NCI-H146 (cell line): ENCODE measurements around the gene PADI3.
"Not testable (repeated sequence)": the region's sequence is repeated elsewhere in the genome, so short reads cannot be mapped to it uniquely, and the experiment has no call there.

Experiments
- DNase-seq: peaks from one replicate; lab custom pipeline; 2025; lab: John Stamatoyannopoulos, UW

The PADI3 gene

DNA sequence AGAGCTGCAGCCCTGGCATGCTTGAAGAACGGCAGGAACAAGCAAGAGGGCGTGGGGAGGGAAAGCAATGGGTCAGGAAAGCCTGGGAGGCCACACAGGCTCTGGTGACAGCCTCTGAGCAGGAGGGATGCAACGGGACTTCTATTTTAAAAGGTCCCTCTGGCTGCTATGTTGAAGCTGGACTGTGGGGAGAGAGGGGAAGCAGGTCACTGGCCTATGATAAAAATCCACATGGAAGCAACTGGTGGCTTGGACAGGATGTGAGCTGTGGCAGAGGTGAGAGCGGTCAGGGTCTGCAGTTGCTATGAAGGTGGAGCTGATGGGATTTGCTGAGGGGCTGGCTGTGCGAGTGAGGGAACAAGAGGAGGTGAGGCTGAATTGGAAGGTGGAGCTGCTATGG lies 32.8 kb upstream of the PADI3 start:
- no peak for DNase-seq

DNA sequence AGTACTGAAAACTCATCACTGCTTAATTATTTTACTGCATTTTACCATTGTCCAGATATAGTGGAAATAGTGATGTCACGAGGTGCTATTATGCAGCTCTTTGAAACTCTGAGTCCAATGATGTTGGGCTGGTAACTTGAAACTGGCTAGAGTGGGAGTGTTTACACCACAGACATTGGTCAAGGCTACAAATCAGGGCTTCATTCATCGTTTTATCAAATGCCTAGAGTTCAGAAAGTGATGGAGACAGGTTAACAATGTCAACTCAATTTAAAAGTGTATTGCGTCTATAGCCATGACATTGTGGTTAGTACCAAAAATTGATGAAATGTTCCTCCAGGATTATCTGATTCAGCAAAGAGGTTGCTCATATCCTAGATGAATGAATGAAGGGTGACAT lies 31.3 kb upstream of the PADI3 start:
- DNase-seq = no peak

DNA sequence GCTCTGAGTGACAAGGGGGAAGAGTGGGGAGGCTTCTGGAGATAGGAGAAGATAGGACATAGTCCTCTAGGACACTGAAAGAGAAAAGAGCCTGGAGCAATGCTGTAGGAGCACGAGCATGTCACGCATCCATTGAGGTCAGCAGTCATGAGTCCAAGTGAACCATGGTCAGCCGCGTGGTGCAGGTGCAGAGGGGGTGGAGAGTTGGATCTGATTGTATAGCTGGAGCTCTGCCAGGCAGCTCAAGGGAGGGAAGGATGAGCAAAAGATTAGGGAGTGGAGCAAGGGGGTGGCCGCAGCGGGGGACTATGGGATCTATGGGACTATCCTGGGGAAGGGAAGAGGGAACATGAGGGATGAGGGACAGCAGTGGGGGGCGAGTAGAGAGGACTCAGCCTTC lies 30.0 kb upstream of the PADI3 start:
- peak; percentile 54 for DNase-seq

DNA sequence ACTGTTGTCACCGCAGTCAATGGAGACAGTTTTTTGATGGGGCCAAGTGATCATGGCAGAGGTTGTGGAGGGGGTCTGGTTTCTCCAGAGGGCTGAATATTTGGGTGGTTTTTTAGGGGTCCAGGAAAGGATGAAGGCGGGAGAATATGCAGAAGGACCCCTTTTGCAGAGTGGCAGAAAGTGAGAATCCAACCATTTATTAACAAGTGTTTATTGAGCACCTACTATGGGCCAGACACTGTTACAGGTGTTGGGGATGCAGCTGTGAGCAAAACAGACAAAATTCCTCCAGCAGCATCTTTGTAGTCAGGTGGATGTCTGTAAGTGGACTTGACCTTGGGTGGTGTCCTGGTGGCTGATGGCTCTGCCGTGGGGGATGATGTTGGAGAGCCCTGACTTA lies 28.6 kb upstream of the PADI3 start:
- no peak for DNase-seq

DNA sequence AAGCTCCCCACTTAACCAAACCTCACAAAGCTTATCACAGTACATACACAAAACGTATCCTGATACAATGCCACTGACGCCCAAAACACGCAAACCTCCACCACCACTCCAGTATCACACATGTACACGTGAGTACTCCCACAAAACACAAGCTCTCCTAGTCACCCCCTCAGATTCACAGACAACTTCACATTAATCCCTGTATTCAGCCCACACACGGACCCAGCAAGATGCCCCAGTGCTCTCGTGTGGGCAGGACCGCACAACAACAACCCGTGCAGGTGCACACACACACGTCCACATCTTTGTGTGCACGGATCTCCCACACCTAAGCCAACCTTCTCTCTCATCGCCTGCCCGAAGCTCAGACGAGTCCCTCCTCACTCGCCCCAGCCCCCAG lies 26.3 kb upstream of the PADI3 start:
- DNase-seq = no peak

DNA sequence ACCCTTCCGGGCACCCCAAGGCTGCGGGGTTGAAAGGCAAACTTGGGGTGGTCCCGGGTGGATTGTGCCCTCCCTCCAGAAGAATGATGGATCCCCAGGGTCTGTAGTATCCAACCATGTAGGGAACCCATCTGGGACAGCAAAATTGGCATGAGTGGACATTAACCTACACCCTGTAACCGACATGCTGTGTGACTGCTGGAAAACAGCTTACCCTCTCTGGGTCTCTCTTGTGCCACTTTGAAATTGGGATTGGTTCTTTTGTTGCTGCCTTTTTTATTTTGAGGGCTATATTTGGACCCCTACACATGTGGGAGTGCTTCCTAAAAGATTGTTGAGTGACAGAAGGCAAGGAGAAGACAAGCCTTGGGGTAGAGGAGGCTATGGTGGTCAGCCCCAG lies 24.5 kb upstream of the PADI3 start:
- no peak for DNase-seq

DNA sequence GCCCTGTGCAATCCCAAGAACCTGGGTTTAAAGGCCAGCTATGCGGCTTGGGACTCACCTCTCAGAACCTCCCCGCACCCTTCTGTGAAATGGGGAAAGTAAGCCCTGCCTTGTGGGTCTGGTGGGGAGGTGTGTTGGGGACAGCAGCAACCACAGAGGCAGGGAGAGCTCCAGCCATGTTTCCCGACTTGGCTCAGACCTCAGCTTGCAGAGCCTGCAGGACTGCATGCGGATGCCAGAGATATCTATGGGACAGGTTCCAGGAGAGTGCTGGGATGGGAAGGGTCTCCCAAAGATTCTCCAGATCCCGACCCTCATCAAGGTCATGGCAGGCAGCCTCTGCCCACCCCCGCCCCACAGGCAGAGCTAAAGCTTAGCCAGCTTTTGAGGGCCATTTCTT lies 23.8 kb upstream of the PADI3 start:
- DNase-seq = no peak

DNA sequence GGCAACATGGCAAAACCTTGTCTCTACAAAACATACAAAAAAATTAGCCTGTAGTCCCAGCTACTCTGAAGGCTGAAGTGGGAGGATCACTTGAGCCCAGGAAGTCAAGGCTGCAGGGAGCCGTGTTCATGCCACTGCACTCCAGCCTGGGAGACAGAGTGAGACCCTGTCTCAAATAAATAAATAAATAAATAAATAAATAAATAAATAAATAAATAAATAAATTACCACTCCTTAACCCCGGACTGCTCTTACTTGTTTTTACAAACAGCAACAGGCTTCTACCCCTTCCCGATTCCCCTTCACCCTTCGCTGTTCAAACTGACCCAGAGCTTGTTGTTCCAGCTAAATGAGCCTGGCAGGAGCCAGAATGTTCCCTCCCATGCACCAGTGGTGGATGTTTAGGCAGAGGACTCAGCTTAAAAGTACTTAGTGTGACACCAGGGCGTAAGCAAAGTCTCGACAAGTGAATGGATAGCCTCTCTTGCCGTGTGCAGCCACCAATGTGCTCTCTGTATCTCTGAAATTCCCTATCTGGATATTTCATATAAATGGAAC lies 21.5 kb upstream of the PADI3 start:
- DNase-seq = no peak

DNA sequence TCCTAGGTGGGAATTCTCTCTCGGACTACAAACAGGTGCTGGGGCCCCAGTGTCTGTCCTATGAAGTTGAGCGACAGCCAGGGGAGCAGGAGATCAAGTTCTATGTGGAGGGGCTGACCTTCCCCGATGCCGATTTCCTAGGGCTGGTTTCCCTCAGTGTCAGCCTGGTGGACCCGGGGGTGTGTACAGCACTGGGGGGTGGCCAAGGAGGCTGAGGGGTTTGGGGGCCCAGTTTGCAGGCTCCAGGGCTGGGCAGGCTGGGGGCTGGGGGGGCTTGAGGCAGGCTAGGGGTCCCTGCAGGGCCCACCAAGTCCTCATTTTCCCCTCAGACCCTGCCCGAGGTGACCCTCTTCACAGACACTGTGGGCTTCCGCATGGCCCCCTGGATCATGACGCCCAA lies 20.3 kb upstream of the PADI3 start:
- no peak for DNase-seq

DNA sequence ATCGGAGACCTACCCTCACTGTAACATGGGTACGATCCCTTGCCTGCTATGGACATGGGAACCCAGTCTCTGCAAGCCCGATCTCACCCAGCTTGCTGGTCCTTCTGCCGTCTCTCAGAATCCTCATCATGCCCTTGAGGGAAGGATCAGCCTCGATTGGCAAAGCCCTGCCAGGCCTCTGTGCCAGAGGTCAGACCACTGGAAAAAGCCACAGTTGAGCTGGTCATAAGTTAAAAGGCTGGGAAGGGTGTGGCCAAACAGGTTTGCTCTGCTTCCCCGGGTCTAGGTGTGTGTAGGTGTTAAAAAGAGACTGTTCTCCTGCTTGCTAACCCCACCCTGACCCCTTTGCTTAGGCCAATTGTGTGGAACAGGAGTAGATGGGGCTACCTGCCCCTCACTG lies 19.5 kb upstream of the PADI3 start:
- no peak for DNase-seq

DNA sequence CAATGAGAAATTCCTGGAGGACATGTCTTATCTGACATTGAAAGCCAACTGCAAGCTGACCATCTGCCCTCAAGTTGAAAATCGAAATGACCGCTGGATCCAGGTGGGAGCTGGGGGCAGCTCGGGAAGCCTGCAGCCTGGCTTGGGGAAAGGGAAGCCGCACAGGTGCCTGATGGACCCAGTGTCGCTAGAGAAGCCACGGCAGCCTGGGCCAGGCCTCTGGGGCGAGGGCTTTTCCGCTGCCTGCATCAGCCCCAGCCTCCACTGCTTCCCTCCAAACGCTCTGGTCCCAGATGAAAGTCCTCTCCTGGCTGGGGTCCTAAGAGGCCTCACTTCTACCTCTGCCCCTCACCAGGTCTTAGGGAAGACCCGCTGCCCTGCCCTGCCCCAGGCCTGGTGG lies 18.8 kb upstream of the PADI3 start:
- no peak for DNase-seq

DNA sequence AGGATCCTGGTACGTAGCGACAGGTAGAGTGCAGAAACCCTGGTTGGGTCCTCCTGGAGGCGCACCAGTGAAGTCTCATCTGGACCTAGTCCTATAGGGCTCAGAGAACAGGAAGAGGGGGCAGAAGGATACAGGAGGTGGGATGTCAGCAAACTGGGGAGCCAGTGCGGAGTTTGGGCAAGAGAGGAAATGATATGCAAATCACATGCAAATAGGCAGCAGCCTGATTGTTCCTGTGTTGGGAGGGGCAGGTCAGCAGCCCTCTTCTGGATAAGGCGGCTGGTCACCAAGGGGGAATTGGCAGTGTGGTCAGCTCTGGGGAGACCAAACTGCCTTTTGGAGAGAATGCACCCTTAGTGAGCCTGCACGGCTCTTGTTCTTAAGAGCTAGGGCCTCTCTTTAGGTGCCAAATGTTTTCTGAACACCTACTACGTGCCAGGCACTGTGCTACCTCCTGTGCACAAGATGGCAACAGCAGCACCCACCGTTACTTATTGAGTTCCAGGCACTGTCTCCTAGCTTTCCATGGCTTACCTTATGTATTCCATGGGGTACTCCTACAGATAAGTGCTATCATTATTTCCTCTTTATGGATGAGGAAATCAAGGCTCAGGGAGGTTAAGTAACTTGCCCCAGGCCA lies 18.1 kb upstream of the PADI3 start:
- no peak for DNase-seq

DNA sequence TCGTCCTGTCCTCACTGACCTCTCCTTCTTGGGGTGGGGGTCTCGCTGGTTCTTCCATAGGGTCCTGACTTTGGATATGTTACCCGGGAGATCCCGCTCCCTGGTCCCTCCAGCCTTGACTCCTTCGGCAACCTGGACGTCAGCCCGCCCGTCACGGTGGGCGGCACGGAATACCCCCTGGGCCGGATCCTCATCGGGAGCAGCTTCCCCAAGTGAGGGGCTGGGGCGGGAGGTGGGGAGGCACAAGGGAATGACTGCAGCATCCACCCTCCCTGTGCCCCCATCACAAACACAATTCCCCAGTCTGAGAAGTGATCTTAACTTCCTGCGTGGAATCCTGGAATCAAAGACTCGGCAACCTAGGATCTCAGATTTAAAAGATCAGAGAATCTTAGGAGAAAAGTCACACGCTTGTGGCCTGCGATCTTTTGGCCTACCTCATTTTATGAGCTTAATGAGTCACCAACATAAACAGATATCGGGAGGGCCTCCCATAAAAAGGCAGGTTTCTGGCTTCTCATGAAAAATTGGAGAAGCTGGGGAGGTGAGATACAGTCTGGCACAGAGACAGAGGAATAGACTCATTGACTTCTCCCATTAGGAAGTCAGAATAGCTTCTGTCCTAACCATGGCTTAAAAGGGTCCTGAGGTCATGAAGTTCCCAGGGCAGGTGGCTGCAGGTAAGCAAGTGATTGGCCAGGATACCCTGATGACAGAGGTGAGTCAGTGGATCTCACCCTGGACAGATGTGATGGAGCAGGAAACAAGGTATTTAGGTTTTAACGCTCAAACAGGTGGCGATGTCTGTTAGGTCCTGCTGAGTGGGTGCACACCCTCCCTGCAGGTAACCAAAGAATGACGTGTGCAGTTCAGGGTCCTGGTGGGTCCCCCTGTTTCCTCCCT lies 15.9 kb upstream of the PADI3 start:
- DNase-seq = peak; percentile 22

DNA sequence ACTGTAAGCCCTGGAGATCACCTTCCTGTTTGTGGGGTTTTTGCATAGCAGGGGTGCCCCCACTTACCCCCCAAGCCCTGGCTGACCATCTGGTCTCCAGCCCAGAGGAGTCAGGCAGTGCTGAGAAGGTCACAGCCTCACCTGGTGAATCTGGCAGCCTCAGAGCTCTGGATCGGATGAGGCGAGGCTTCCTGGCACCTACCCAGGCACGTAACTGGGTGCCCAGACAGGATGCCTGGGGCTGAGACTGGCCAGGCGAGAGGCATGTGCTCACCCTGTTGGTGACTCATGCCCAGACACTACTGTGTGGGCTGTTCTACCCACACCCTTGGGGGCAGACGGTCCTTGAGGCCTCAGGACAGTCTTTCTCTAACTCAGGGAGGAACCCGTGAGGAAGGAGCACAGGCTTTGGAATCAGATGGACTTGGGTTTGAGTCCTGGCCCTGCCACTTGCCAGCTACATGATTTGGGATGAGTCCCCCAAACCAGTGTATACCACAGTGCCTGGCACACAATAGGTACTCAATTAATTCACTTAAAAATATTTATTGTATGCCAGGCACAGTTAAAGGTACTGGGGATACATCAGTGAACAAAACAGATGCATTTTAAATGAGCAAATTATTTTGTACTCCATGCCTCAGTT lies 15.1 kb upstream of the PADI3 start:
- DNase-seq = no peak

DNA sequence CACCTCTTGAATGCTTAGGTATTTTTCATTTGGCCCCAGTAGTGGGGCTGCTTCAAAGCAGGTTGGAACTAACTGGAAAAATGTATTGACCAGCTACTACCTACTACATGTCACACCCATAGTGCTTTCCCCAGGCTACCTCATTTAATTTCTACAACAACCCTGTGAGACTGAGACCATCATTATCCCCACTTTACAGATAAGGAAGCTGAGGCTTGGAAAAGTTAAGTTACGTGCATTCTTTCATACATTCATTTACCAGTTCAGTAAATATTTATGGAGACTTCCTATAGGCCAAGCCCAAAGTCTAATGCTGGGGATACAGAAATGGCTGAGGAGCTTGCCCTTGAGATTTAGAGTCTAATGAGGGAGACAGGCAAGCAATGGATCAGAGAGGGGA lies 14.5 kb upstream of the PADI3 start:
- no peak for DNase-seq

DNA sequence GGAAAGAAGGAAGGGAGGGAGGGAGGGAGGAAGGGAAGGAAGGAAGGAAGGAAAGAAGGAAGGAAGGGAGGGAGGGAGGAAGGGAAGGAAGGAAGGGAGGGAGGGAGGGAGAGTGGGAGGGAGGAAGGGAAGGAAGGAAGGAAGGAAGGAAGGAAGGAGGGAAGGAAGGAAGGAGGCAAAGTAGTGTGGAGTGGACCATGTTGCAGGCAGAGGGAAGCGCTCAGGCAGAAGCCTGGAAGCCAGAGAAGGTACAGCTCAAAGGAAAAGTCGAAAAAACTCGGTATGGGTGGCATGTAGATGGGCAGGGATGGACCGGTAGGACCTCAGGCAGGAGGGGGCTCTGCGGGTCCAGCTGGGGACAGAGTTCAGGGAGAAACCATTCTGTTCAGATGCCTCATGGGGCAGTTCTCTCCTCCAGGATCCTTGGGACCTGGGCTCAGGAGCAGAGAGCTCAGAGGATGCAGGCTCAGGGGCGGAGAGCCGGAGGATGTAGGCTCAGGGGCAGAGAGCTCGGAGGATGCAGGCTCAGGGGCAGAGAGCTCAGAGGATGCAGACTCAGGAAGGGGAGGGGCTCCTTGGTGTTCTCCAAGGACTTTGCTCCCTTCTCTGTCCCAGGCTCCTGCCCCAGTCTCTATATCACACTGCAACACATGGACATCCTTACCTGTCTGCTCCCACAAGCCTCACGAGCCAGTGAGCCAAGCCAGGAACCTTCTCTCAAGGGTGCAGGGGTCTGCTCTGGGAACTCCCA lies 13.6 kb upstream of the PADI3 start:
- no peak for DNase-seq

DNA sequence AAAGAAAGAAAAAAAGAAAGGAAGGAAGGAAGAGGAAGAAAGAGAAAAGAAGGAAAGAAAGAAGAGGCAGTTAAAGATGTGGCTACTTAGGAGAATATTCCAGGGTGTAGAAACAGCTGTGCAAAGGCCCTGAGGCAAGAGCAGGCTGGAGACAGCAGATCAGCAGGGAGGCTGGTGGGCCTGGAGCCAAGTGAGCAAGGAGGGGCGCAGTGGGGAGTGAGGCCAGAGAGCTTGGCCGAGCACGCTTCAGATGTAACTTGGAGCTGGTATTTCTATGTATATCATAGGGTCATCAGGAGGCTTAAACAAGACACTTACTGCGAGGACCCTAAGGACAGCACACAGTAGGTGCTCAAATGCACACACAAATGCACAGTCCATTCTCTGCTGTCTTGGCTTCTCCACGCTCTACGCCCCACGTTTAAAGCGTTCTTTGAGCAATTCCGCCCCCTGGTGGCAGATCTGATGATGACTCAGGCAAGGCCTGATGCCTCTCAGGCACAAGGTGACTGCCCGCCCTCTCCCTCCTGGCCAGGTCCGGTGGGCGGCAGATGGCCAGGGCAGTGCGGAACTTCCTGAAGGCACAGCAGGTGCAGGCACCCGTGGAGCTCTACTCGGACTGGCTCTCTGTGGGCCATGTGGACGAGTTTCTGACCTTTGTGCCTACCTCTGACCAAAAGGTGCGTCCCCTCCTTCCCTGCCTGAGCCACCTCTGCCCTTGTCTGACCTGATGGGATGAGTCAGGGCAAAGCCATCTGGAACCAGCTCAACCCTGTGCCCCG lies 11.9 kb upstream of the PADI3 start:
- peak; percentile 89 for DNase-seq

DNA sequence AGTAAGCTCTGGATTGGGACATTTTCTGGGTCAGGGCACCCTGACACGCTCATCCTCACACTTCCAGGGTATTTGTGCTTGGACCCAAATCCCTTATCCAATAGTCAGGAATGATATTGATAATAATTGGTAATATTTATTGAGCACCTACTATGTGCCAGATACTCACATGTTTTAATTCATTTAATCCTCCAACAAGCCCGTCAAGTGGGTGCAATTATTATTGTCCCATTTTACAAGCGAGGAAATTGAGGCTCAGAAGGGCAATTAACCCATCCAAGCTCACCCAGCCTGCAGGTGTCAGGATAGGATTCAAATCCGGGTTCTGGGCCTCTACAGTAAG lies 11.4 kb upstream of the PADI3 start:
- DNase-seq = no peak

DNA sequence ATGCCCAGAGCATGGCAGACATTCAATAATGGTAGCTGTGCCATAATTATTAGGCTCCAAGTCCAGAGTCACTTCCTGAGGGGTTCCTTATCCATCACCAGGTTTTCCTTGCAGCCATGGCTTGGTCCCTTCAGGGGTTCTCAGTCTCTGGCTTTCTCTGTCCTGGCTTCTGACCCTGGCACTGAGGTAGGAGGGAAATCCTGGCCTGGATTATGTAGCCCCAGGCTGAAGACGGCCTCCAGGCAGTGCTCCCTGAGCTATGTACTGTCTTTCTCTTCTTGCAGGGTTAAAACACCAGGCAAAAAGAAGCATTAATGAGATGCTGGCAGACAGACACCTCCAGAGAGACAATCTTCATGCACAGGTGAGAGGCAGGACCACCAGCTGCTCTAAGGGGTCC lies 9.5 kb upstream of the PADI3 start:
- DNase-seq = peak; percentile 83

DNA sequence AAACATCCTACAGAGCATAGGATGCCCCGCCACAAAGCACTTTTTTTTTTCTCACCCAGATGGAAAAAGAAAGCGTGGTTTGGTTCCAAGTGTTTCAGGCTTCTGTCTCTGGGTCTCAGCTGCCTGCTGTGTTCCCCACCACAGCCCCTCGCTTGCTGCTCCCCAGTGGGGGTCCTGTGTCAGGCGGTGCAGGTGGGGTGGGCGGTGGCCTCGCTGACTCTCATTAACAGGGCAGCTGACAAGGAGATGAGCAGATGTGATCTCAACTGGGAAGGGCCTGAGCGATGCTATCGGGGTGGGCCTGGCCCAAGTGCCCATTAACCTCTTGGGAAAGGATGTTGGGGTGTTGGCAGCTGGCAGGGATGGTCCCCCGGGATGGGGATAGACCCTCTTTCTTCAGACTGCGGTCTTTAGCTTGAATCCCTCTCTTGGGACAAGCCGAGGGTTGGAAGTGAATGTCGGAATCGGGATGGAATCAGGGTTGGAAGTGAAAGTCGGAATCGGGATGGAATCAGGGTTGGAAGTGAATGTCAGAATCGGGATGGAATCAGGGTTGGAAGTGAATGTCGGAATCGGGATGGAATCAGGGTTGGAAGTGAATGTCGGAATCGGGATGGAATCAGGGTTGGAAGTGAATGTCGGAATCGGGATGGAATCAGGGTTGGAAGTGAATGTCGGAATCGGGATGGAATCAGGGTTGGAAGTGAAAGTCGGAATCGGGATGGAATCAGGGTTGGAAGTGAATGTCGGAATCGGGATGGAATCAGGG lies 7.7 kb upstream of the PADI3 start:
- peak; percentile 42 for DNase-seq

DNA sequence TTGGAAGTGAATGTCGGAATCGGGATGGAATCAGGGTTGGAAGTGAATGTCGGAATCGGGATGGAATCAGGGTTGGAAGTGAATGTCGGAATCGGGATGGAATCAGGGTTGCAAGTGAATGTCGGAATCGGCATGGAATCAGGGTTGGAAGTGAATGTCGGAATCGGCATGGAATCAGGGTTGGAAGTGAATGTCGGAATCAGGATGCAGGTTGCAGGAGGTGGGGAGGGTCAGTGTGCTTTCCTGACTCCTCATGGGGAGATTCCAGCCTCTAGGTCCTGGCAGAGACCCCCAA lies 7.2 kb upstream of the PADI3 start:
- not testable (repeated sequence) for DNase-seq
